ENCODE results near the gene ULBP2.
"Not testable (repeated sequence)": the region's sequence is repeated elsewhere in the genome, so short reads cannot be mapped to it uniquely, and the experiment has no call there.

ULBP2 gene

DNA sequence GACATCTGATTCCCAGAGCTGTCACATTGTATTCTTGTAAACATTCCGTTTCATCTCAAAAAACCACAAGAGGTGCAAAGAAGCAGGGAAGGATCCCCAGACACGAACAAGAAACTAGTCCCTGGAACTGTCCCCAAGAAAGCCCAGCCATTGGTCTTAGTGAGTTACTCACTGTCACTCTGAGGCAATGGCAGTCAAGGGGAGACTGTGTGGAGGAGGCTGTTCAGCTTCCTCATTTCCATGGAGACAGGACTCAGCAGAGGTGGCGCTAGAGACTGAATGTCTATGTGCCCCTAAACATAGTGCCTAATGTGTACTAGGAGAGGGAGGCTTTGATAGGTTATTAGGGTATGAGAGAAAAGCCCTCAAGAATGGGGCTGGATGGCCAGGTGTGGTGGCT is 33.0 kb downstream of the ULBP2 start:
- DNase-seq = no peak

DNA sequence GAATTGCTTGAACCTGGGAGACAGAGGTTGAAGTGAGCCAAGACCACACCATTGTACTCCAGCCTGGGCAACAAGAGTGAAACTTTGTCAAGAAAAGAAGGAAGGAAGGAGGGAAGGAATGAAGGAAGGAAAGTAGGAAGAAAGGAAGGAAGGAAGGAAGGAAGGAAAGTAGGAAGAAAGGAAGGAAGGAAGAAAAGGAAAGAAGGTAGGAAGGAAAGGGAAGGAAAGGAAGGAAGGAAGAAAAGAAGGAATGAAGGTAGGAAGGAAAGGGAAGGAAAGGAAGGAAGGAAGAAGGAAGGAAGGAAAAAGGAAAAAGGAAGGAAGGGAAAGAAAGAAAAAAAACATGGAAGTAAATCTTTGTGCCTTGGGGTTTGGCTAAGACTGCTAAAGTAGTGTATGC is 33.6 kb downstream of the ULBP2 start:
- DNase-seq = no peak

DNA sequence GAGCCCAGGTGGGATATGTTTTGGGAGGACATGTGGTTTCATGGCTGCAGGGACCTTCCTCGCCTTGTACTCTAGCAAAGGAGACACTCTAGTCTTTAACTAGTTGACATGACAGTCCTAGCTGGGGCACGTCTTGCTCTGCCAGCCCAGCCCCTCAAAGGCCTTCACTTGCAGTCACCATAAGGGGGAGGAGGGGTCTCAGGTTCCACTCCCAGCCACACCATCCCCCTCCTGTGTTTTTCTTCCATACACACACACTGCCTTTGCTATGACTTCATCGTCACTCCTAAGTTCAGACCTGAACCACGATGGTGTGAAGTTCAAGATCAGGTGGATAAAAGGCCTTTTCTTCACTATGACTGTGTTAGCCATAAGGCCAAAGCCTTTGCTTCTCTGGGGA is 35.4 kb downstream of the ULBP2 start:
- DNase-seq = no peak

DNA sequence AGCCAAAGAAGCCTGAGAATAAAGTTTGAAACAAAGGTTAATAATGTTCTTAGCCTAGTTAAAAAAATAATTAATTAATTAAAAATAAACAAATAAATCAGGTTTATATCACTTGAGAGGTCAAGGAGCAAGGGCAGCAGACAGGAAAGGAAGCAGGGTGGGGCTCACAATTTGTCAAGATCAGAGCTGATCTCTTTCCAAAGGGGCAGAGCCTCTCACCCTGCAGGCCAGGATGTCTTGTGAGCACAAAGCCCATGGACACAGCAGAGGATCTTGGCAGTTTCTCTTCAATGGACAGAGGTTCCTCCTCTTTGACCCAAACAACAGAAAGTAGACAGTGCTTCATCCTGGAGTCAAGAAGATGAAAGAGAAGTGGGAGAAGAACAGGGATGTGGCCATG is 36.8 kb downstream of the ULBP2 start:
- DNase-seq = no peak

DNA sequence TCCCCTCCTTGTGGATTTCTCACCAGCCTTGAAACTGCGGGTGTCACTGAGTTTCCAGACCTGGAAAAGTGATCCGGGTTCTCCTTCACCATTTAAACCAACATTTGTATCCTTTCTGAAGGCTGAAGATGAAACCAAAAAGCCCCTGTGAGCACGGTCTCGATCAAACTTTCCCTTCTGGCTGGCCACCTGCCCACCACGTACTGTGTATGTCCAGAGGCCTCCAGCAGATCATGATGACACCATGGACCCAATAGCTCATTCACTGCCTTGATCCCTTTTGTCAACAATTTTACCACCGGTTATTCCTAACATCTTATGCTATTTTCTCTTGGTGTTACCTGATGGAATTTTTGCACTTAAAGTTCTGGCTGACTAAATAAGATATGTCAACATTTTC is 37.5 kb downstream of the ULBP2 start:
- DNase-seq = no peak

DNA sequence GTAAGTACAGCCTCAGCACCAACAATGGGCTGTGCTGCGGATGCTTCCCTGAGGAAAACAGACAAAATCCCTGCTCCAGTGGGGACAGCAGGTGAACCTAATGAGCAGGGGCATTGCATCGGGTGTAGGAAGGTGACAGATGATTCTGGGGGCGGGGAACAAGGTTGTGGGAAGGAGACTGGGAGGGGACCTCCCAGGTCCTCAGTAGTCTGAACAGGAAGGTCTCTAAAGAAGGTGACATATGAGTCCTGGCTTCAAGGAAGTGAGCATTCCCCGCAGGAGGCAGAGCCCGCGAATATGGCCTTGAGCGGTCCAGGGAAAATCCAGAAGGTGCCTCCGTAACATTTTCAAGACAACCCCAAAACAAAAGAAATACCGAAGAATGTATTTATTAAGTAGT is 41.3 kb downstream of the ULBP2 start:
- no peak for DNase-seq

DNA sequence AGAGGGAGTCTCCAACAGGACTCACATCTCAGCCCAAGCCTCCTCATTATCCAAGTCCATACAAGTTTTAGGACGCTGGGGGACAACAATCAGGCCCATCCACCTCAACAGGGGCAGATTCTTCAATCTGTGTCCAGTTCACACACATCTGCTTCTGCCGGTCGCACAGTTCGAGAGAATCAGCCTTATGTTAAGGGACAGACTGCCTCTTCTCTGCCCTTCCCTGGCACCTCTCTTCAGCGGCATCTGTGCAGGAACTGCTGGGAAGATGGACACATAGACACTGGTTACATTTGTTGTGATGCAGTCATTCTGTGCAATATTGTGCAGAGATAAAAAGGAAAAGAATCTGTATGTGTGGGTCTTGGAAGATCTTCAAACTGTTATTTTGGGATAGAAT is 43.0 kb downstream of the ULBP2 start:
- DNase-seq = no peak

DNA sequence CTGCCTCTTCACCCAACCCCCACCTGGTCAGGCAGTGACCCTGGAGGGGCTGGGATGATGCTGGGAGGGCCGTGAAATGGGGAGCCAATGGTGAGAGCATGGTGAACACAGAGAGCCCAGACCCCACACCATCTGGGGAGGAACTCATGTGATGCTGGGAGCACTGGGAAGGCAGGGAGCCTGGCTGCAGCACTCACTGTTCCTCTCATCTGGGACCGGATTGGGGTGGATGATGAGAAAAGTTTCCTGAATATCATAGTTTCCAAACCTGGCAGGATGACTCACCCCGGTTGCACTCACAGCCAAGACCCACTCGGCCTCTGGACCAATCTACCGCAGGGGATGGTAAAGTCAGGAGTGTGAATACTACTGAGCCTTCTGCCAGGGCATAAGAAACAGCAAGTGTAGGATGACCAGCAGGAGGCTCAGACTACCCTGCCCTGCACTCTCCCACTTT is 43.7 kb downstream of the ULBP2 start:
- DNase-seq = no peak

DNA sequence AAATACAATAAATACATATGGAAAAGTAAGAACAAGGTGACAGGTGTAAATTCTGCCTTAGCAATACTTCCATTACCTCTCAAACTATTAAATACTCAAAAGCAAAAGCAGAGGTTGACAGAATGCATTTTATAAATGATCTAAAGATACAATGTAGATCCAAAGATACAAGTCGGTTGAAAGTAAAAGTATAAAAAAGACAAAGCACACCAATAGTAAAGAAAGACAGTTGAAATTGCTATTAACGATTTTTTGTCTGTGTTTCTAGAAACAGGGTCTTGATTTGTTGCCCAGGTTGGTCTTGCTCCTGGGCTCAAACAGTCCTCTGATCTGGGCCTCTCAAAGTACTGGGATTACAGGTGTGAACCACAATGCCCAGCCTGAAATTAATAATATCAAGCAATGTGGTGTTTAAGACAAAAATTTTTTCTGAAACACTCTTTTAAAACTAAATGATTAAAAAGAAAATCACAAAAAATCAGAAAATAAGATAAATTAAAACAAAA is 45.8 kb downstream of the ULBP2 start:
- no peak for DNase-seq

DNA sequence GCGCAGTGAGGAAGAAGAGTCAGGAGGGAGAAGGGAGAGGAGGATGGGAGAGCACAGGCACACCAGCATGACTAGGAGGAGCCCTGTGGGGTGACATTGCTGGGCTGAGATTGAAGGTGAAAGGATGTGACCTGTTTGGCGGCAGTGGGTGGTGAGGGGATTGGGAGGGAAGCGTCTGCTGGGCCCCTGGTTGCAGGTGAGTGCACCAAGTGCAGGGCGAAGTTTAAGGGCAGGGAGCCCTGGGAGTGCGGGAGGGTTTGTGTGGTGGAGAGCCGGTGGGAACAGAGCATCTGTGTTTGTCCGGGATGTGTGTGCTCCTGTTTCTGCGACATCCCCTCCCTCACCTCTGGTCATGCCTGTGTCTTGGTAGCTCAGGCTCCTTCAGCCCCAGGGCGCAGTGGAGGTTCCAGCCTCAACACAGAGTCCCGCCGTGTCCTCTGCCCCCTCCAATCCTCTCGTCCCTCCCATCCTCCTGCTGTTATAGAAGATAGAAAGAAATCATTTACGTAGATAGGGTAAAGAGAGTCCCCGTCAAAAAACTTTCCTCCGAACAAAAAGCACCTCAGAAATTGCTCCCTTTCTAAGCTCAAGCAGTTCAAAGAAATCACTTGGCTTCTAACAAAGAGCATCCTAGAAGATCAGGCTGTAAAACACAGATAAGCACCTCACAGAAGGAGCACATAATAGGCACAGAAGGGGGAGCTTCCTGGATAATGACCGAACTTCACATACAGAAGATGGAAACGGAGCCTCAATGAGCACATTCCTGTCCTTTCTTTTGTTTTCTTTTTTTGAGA is 46.9 kb downstream of the ULBP2 start:
- no peak for DNase-seq

DNA sequence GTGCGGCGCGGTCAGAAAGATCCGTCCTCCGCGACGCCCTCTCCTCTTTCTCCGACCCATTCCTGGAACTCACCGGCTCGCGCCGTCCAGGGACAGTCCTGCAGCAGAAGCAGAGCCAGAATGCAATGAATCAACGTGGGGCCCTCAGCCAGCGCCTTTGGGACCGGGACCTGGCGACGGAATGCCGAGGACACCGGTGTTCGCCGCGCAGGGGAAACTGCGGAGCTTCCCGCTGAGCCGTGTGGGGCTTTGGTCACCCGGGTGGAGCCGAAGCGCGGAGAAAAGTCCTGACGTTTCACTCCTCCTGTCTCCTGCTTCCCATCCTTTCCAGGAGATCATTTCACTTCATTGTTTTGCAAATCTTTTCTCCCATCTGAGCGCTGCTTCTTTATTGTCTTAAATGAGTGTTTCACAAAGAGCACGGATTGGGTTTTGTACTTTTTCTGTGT is 48.4 kb downstream of the ULBP2 start:
- no peak for DNase-seq

DNA sequence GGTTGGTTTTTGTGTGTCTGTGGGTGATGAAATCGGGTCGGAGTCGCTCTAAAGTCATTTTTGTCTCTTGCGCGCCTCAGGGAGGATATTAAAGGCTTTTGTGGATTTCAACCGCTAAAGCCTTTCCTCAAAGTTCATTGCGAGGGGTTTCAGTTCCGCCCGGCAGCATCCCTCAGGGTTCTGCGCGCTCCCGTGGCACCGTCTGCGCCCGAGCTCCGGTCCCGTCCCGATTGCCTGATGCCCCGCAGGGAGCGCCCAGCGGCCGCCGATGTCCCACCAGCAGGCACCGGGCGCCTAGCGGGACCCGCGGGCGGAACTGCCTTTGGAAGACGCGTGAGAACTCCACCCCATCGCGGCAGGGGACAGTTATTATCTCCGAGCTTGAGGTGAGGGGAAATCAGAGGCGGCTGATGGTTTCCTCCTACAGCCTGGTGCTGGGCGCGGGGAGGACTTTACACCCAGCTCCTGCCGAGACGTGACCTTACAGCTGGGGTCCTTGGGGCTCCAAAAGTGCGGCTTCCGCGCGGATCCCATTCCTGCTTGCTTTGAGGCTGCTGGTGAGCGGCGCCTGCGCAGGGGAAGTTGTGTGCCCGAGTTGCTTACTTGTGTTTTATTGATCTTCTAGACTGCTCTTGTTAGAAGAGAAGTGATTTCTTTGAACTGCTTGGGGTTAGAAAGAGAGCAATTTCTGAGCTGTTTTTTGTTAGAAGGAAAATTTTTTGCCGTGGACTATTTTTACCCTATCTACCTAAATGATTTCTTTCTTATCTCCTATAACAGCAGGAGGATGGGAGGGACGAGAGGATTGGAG is 49.1 kb downstream of the ULBP2 start:
- DNase-seq = peak in 3 of 6 experiments; percentile 2 to 48 (median 30)

DNA sequence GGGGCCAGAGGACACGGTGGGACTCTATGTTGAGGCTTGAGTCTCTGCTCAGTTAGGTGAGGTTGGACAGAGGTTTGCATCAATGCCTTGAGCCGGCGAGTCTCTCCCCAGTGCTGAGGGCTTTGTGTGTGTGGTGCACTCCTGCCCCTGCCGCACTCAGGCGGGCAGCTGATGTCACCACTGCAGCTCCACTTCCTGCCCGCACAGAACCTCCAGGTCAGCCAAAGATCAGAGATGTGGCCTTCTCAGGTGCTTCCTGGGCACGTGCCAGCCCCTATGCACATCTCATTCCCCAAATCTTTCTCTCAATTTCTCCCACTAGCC is 49.6 kb downstream of the ULBP2 start:
- DNase-seq = not testable (repeated sequence)

DNA sequence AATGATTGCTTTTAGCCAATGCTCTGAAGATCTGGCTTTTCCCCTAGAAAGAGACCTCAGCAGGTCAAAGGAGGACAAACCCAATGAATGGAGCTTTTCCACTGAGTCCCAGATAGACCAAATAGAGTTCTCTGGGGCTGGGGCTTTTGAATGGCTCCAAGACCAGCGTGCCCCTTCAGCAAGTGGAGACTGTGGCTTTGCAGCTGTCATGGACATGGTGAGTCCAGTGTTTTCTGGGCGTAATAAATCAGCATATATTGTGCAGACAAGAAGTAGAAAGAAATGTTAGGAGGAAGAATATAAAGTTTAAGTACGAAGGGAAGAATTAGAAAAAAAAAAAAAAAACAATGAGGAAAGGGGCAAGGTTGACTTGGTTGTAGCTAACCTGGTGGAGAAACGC is 50.0 kb downstream of the ULBP2 start:
- no peak for DNase-seq

DNA sequence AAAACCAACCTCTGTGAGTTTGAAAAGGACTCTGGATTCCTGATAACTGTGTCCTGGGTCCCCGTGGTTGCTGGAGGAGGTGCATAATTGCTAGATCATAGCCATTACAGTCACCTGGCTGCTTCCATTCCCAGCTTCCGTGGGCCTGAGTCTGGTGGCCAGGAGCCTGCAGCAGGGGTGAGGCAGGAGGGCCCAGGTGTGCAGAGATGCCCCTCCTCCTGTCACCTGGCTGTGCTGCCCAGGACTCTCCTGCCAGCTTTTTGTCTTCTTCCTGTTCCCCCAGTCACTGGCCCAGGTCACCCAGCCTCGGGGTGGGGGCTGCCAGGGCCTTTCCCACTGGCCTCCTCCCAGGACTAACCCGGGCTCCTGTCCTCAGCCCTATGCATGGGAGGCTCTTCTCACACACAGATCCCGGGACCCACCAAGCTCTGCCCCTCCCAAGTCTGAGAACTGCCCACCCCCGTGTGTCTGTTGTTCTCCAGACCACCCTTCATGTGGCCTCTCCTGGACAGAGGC is 53.5 kb downstream of the ULBP2 start:
- DNase-seq = no peak

DNA sequence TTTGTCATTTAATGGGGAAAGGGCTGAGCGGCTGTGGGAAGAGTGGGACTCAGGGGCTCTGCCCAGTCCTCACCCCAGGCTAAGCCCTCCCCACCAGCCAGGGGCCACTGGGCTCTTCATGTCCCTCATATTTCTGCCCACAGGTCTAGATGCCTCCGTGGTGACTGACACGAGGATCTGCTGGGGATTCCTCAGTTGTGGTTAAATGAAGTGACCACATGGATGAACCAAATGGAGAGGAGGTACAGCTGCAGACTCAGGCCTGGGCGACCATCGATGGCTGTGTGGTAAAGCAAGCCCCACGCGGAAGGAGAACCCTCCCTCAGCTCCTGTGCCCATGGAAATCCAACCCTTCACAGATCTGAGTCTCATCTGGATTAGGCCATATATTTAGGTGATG is 54.2 kb downstream of the ULBP2 start:
- DNase-seq = no peak
